Measurements from ENCODE around the gene MGARP. TPM values are rescaled to one million over a fixed set of nuclear protein-coding genes. Genes with fewer than 3 reads are reported as not detected.

The MGARP gene
- total RNA-seq (2021; ENCODE audit: unreplicated experiment) = 0.22 TPM
- polyA plus RNA-seq (2012) = 0.08 TPM in 1 of 2 replicates, not detected in the other
- percentile 24 among the genes with signal in this experiment for Bru-seq, nascent RNA
- BruChase-seq, experiment 1, labeled RNA remaining after a 6-hour chase = percentile 35 among the genes with signal in this experiment
- percentile 33 among the genes with signal in this experiment for BruChase-seq, experiment 2, labeled RNA remaining after a 2-hour chase
- long read RNA-seq = 0 reads

- no peaks in the 10 kb centered on the region for H3K9me3 ChIP-seq (ENCODE audit: control insufficient read depth in 1 of 2, insufficient read depth in 1 of 2, low read depth in 1 of 2, low read length in 2 of 2)
- no peak within 1 kb of the TSS for H3K4me3 ChIP-seq (replicated peaks in 1 of 2; ENCODE audit: low read depth in 1 of 2, low read length in 2 of 2)
- H3K4me1 ChIP-seq (ENCODE audit: control insufficient read depth in 1 of 2, insufficient read depth in 2 of 2, low read length in 2 of 2) = no peaks in the 10 kb centered on the region
- BruUV-seq (replicated peaks) = no TSS peak
- H3K27me3 ChIP-seq (ENCODE audit: insufficient read depth, low read length) = no peaks in the 10 kb centered on the region
- H3K79me2 ChIP-seq (ENCODE audit: insufficient read depth, low read length) = no peaks in the 10 kb centered on the region
- ChIA-PET RAD21 (ENCODE audit: low non-redundant PET in 1 of 2, low total read pairs in 2 of 2, uncharacterized antibody in 2 of 2, unreplicated experiment in 2 of 2) (no interaction called here), CTCF (no interaction called here), POLR2A (no interaction called here)
- H3K9ac ChIP-seq (ENCODE audit: low read length) = no peak within 1 kb of the TSS
- no peak for TF ChIP-seq SP1 (IDR thresholded peaks at IDR 0.05; ENCODE audit: low read depth)
- TF ChIP-seq ZFX (IDR thresholded peaks at IDR 0.05) = no peak
- TF ChIP-seq TCF7L2 (IDR thresholded peaks at IDR 0.05; ENCODE audit: borderline replicate concordance, extremely low read depth, insufficient read depth, insufficient read length) = no peak
- ATAC-seq = no peak
- no peak for DNase-seq (ENCODE audit: low read depth, low spot score)
- intact Hi-C loops (cut with micrococcal nuclease) = no loop called here
- no peaks in the 10 kb centered on the region for H4K20me1 ChIP-seq (ENCODE audit: insufficient read depth)
- no peak within 1 kb of the TSS for H3K4me2 ChIP-seq (ENCODE audit: low read length)
- no peak within 1 kb of the TSS for H2AFZ ChIP-seq (ENCODE audit: low read depth, low read length, poor library complexity, severe bottlenecking)
- H3K9me2 ChIP-seq (ENCODE audit: insufficient read depth) = no peaks in the 10 kb centered on the region
- H3K27ac ChIP-seq (ENCODE audit: low read depth, low read length) = no peak within 1 kb of the TSS
- no peaks in the 10 kb centered on the region for H3K36me3 ChIP-seq (ENCODE audit: control insufficient read depth in 1 of 2, insufficient read depth in 2 of 2, low read length in 2 of 2)
Measured at GRCh38 chr4:139279760-139280620, at the start of gene MGARP. Gene MGARP (minus strand): TSS chr4:139280225. CDS start chr4:139280158, 67 bp downstream.

- no TSS peak for BruUV-seq (replicated peaks)
- intact Hi-C loops (cut with micrococcal nuclease) = no loop called here
- ChIA-PET RAD21 (ENCODE audit: low non-redundant PET in 1 of 2, low total read pairs in 2 of 2, uncharacterized antibody in 2 of 2, unreplicated experiment in 2 of 2) (no interaction called here), CTCF (no interaction called here), POLR2A (no interaction called here)
- ATAC-seq (no peak), DNase-seq (ENCODE audit: low read depth, low spot score) (no peak)
- H2AFZ ChIP-seq (ENCODE audit: low read depth, low read length, poor library complexity, severe bottlenecking) = no peak overlapping the region
- TF ChIP-seq CEBPB (IDR thresholded peaks at IDR 0.05; ENCODE audit: low read depth) = no peak
- no peak for TF ChIP-seq EZH2phosphoT487 (IDR thresholded peaks at IDR 0.05; ENCODE audit: borderline replicate concordance)
- no peak for TF ChIP-seq POLR2AphosphoS5 (IDR thresholded peaks at IDR 0.05; ENCODE audit: low read depth, low read length)
- no peak for TF ChIP-seq ZFX (IDR thresholded peaks at IDR 0.05)
- no peak for TF ChIP-seq ELF1 (IDR thresholded peaks at IDR 0.05; ENCODE audit: borderline replicate concordance, low read depth)
- TF ChIP-seq, protein P1, sequence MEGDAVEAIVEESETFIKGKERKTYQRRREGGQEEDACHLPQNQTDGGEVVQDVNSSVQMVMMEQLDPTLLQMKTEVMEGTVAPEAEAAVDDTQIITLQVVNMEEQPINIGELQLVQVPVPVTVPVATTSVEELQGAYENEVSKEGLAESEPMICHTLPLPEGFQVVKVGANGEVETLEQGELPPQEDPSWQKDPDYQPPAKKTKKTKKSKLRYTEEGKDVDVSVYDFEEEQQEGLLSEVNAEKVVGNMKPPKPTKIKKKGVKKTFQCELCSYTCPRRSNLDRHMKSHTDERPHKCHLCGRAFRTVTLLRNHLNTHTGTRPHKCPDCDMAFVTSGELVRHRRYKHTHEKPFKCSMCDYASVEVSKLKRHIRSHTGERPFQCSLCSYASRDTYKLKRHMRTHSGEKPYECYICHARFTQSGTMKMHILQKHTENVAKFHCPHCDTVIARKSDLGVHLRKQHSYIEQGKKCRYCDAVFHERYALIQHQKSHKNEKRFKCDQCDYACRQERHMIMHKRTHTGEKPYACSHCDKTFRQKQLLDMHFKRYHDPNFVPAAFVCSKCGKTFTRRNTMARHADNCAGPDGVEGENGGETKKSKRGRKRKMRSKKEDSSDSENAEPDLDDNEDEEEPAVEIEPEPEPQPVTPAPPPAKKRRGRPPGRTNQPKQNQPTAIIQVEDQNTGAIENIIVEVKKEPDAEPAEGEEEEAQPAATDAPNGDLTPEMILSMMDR (IDR thresholded peaks at IDR 0.05 in 2 of 3, conservative IDR thresholded peaks at IDR 0.05 in 1 of 3; ENCODE audit: borderline replicate concordance in 1 of 3, insufficient read depth in 1 of 3, low read depth in 2 of 3, low read length in 2 of 3) = no peak
- no peaks in the 10 kb centered on the region for H3K27me3 ChIP-seq (ENCODE audit: insufficient read depth, low read length)
- H3K79me2 ChIP-seq (ENCODE audit: insufficient read depth, low read length) = peaks cover 100% of the 10 kb centered on the region
- H4K20me1 ChIP-seq (ENCODE audit: insufficient read depth) = peaks cover 38% of the 10 kb centered on the region; the same call in 1 of the 2 replicates
- H3K4me3 ChIP-seq (replicated peaks in 1 of 2; ENCODE audit: low read depth in 1 of 2, low read length in 2 of 2) = no peak overlapping the region
- peaks cover 2 to 6% of the 10 kb centered on the region in 2 experiments; a peak in 1 of 4 replicates for H3K36me3 ChIP-seq (ENCODE audit: control insufficient read depth in 1 of 2, insufficient read depth in 2 of 2, low read length in 2 of 2)
- H3K27ac ChIP-seq (ENCODE audit: low read depth, low read length) = no peak overlapping the region
- no peak overlapping the region for H3K4me2 ChIP-seq (ENCODE audit: low read length)
- no peaks in the 10 kb centered on the region for H3K9me2 ChIP-seq (ENCODE audit: insufficient read depth)
- no peaks in the 10 kb centered on the region for H3K9me3 ChIP-seq (ENCODE audit: control insufficient read depth in 1 of 2, insufficient read depth in 1 of 2, low read depth in 1 of 2, low read length in 2 of 2)
- H3K4me1 ChIP-seq (ENCODE audit: control insufficient read depth in 1 of 2, insufficient read depth in 2 of 2, low read length in 2 of 2) = no peaks in the 10 kb centered on the region
- H3K9ac ChIP-seq (ENCODE audit: low read length) = no peak overlapping the region
Measured at GRCh38 chr4:139329665-139330200, 49.7 kb upstream of the MGARP start.

Measured in HCT116 (cell line).